Measurements from ENCODE around the gene ETDC. TPM values are rescaled to one million over a fixed set of nuclear protein-coding genes. Genes with fewer than 3 reads are reported as not detected.

ETDC gene
- total RNA-seq, 1 donor from 2014 or later = not detected

DNA sequence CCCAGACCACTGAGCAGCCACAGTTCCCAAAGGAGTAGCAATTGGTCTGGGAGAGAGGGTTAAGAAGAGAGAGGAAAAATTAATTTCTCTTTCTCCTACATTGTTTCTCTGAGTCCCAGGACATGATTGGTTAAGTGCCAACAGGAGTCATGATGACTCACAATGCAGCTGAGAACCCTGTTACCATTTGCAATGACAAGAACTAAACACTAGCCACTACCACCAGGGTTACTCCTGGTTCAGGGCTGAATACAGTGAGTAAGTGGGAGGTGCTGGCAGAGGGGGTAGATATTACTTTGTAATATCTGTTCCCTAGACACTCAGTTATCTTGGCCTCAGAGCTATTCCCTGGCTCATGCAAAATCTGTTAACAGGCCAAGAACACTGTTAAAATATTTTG lies 18.0 kb downstream of the ETDC start:
- H3K36me3 Mint-ChIP-seq (ENCODE audit: low read depth, unreplicated experiment) = peaks cover 22% of the 10 kb centered on the region

DNA sequence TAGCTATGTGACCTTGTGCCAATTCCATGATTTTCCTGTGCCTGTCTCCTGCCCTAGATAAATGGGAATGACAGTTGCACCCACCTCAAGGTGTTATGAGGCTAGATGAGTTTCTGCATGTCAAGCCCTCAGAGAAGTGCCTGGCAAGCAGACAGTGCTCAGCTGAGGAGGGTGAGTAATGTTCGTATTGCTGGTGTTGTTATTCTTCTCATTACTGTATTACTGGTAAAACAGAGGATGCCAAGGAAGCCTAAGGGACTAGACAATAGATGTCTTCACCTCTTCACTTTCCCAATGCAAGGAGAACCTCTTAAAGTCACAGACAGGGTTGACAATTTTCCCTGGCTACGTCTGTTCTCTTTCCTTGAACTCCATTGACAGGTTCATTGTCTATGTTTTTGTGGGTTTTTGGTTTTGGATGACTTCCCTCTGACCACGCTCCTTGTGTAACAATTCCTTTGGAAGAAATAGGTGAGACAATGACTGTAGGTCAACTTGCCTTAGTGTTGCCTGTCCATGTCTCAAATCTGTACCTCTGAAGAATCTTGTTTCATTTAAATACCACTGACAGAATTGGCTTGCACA lies 19.2 kb downstream of the ETDC start:
- DNase-seq (ENCODE audit: low spot score) = no peak
- TF ChIP-seq CTCF (IDR thresholded peaks at IDR 0.05; ENCODE audit: unreplicated experiment) = no peak
- Mint-ChIP-seq H3K9me3 (ENCODE audit: unreplicated experiment) (no peaks in the 10 kb centered on the region), H3K27ac (ENCODE audit: unreplicated experiment) (no peak overlapping the region), H3K4me3 (ENCODE audit: unreplicated experiment) (no peak overlapping the region), H3K36me3 (ENCODE audit: low read depth, unreplicated experiment) (peaks cover 26% of the 10 kb centered on the region), H3K27me3 (ENCODE audit: unreplicated experiment) (no peaks in the 10 kb centered on the region), H3K4me1 (ENCODE audit: unreplicated experiment) (peaks cover 6% of the 10 kb centered on the region)

More for the DNA sequence above, 18.0 kb downstream of the ETDC start:
- Mint-ChIP-seq H3K4me3 (ENCODE audit: unreplicated experiment) (no peak overlapping the region), H3K4me1 (ENCODE audit: unreplicated experiment) (peaks cover 6% of the 10 kb centered on the region), H3K27me3 (ENCODE audit: unreplicated experiment) (no peaks in the 10 kb centered on the region), H3K27ac (ENCODE audit: unreplicated experiment) (no peak overlapping the region), H3K9me3 (ENCODE audit: unreplicated experiment) (no peaks in the 10 kb centered on the region)
- no peak for TF ChIP-seq CTCF (IDR thresholded peaks at IDR 0.05; ENCODE audit: unreplicated experiment)
- no peak for DNase-seq (ENCODE audit: low spot score)

DNA sequence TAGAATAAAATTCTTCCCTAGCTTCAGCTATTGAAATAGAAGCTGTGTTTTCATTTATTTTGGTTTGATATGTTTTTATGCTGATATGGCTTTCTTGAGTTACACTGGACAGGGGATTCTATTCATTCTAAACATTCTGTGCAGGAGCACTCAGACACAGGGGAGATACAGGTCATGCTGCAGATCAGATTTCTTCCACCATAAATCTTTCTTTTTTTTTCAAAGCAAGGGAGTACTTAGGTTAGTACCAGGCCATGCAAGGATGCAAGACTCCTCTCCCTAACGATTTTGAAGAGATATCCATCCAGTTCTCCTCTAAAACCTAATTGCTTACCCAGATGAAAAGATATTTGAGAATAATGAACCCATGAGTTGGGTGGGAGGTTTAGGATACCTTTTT lies 21.4 kb downstream of the ETDC start:
- no peaks in the 10 kb centered on the region for H3K27me3 Mint-ChIP-seq (ENCODE audit: unreplicated experiment)
- no peak for TF ChIP-seq CTCF (IDR thresholded peaks at IDR 0.05; ENCODE audit: unreplicated experiment)
- DNase-seq (ENCODE audit: low spot score) = no peak
- H3K4me3 Mint-ChIP-seq (ENCODE audit: unreplicated experiment) = no peak overlapping the region
- no peak overlapping the region for H3K27ac Mint-ChIP-seq (ENCODE audit: unreplicated experiment)
- peaks cover 13% of the 10 kb centered on the region for H3K4me1 Mint-ChIP-seq (ENCODE audit: unreplicated experiment)
- H3K9me3 Mint-ChIP-seq (ENCODE audit: unreplicated experiment) = no peaks in the 10 kb centered on the region
- H3K36me3 Mint-ChIP-seq (ENCODE audit: low read depth, unreplicated experiment) = peaks cover 32% of the 10 kb centered on the region

DNA sequence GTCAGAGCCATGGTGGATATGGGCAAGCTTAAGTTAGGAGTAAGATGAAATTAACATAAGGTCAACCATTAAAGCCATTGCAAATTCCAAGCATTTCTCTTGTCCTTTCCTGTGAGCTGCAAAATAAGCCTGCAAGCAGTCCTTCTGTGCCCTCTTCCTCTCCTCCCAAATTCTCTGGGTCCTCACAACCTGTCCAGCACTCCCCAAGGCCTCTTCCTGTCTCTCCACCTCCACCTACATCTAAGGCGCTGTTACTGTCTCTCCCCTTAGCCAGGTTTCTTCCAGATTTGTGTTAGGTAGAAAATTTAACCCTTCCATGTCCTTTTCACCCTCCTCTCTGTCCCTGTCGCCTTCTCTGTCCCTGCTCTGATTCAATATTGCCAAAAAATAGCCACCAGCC lies 22.2 kb downstream of the ETDC start:
- DNase-seq (ENCODE audit: low spot score) = no peak
- no peak for TF ChIP-seq CTCF (IDR thresholded peaks at IDR 0.05; ENCODE audit: unreplicated experiment)
- Mint-ChIP-seq H3K4me3 (ENCODE audit: unreplicated experiment) (no peak overlapping the region), H3K27ac (ENCODE audit: unreplicated experiment) (no peak overlapping the region), H3K9me3 (ENCODE audit: unreplicated experiment) (no peaks in the 10 kb centered on the region), H3K4me1 (ENCODE audit: unreplicated experiment) (peaks cover 13% of the 10 kb centered on the region), H3K36me3 (ENCODE audit: low read depth, unreplicated experiment) (peaks cover 31% of the 10 kb centered on the region), H3K27me3 (ENCODE audit: unreplicated experiment) (no peaks in the 10 kb centered on the region)

DNA sequence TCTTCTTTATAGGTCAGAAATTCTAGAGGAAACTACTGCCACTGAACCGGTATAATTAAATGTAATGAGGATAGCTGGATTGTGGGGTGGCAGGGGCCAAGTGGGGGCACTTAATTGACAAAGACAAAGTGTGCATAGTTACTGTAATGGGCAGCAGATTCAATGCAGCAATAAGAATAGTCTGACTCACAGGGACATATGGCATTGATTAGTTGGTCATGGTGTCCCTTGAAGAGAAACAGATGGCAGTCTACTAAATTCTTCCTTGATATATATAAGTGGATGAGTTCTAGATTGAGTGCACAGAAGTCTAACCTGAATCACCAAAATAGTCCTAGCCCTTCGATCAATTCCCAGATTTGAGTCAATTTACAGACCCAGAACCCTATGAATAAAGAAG lies 31.6 kb downstream of the ETDC start:
- no peaks in the 10 kb centered on the region for H3K9me3 Mint-ChIP-seq (ENCODE audit: unreplicated experiment)
- H3K36me3 Mint-ChIP-seq (ENCODE audit: low read depth, unreplicated experiment) = peaks cover 6% of the 10 kb centered on the region
- H3K4me1 Mint-ChIP-seq (ENCODE audit: unreplicated experiment) = peaks cover 50% of the 10 kb centered on the region
- peak overlapping the region; percentile 98 for H3K4me3 Mint-ChIP-seq (ENCODE audit: unreplicated experiment)
- no peak for DNase-seq (ENCODE audit: low spot score)
- no peak overlapping the region for H3K27ac Mint-ChIP-seq (ENCODE audit: unreplicated experiment)
- TF ChIP-seq CTCF (IDR thresholded peaks at IDR 0.05; ENCODE audit: unreplicated experiment) = no peak
- H3K27me3 Mint-ChIP-seq (ENCODE audit: unreplicated experiment) = peaks cover 2% of the 10 kb centered on the region

Measured in endothelial cell (in vitro differentiated cells).